ENCODE data around the gene SEMA7A. TPM values are rescaled to one million over a fixed set of nuclear protein-coding genes. Genes with fewer than 3 reads are reported as not detected.

The SEMA7A gene
- total and polyA plus RNA-seq, 11 donors, result 0.53 to 7.5 (median 1.8) TPM

DNA sequence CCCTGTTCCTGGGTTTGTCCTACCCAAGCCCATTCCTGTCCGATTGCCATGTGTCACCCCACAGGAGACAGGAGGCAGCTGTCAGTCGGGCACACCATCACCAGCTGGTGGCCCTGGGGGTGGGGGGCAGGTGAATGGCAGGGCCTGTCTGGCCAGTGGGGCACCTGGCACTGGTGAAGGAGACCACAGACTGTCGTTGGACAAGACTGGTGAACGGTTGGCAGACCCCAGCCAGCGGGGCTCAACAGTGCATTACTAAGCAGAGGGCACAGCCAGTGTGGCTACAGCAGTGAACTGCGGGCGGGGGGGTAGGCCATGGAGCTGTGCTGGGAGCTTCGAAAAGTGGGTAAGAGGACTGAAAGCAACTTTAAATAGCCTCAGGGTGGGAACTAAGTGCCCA is 2.1 kb downstream of the SEMA7A start:
- H3K9me3 ChIP-seq, result no peaks in the 10 kb centered on the region
- peaks cover 0 to 13% (median 4%) of the 10 kb centered on the region in 9 donors for H3K27me3 ChIP-seq
- 82 to 89% (median 86%) methylated on average over 8 of the region's 8 CpGs for WGBS, 4 donors
- H3K4me3 ChIP-seq, result no peak overlapping the region
- H3K36me3 ChIP-seq, result no peaks in the 10 kb centered on the region
- DNase-seq (no peak), ATAC-seq (no peak)
- H3K4me1 ChIP-seq, result peaks cover 0 to 45% (median 15%) of the 10 kb centered on the region in 12 donors
- no peak overlapping the region for H3K27ac ChIP-seq
- intact Hi-C loops (cut with DNase I), result no loop called here
- TF ChIP-seq POLR2A (IDR thresholded peaks at IDR 0.05), result no peak
- TF ChIP-seq, protein P1, sequence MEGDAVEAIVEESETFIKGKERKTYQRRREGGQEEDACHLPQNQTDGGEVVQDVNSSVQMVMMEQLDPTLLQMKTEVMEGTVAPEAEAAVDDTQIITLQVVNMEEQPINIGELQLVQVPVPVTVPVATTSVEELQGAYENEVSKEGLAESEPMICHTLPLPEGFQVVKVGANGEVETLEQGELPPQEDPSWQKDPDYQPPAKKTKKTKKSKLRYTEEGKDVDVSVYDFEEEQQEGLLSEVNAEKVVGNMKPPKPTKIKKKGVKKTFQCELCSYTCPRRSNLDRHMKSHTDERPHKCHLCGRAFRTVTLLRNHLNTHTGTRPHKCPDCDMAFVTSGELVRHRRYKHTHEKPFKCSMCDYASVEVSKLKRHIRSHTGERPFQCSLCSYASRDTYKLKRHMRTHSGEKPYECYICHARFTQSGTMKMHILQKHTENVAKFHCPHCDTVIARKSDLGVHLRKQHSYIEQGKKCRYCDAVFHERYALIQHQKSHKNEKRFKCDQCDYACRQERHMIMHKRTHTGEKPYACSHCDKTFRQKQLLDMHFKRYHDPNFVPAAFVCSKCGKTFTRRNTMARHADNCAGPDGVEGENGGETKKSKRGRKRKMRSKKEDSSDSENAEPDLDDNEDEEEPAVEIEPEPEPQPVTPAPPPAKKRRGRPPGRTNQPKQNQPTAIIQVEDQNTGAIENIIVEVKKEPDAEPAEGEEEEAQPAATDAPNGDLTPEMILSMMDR (IDR thresholded peaks at IDR 0.05), result no peak

DNA sequence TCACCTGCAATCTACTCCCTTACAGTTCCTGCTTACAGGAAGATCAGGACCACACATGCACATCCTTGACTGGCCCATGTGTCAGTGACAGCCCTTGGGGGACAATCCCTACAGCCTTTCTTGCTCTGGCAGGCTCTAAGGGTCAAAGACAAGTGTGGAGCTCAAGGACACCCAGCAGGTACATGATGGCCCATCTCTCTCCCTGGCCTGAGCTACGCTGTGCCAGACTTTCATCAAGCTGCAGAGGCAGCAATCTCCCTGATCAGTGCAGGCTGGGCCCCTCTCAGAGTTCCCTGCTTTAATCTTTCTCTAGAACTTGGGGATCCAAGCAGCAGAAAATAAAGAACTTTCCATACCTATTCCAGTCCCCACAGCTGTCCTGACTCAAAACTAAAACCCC is 2.6 kb downstream of the SEMA7A start:
- whole genome bisulfite sequencing, 4 donors, result 90 to 94% (median 92%) methylated on average over 1 of the region's 1 CpG
- peaks cover 0 to 13% (median 4%) of the 10 kb centered on the region in 9 donors for H3K27me3 ChIP-seq
- DNase-seq, result peak in 1 of 5 donors; percentile 1
- TF ChIP-seq, protein P1 (IDR thresholded peaks at IDR 0.05), result no peak
- TF ChIP-seq POLR2A (IDR thresholded peaks at IDR 0.05), result no peak
- no peak for ATAC-seq
- H3K27ac ChIP-seq, result no peak overlapping the region
- intact Hi-C loops (cut with DNase I), result no loop called here
- no peaks in the 10 kb centered on the region for H3K36me3 ChIP-seq
- no peak overlapping the region for H3K4me3 ChIP-seq
- H3K9me3 ChIP-seq, result no peaks in the 10 kb centered on the region
- H3K4me1 ChIP-seq, result peaks cover 0 to 45% (median 15%) of the 10 kb centered on the region in 12 donors

DNA sequence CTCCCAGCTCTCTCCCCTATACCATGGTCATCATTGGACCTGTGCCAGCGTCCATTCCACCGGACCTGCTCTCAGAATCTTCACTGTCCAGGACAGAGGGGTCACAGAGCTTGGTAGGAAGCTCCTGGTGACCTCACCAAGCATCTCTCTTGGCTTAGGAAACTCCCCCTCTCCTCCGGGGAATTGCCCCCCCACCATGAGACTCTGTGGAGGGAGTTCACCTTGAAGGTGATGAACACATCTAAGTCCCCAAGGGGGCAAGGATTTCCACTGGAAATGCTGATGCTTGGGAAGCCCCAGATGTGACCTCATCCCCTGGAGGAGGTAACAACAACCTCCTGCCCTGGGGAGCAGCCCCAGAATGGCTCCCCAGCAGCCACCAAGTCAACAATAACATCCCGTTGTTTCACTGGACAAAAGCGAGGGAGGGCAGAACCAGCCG is 3.2 kb downstream of the SEMA7A start:
- WGBS, 4 donors, result 60 to 69% (median 64%) methylated on average over 6 of the region's 6 CpGs
- H3K27me3 ChIP-seq, result peaks cover 0 to 13% (median 4%) of the 10 kb centered on the region in 9 donors
- H3K27ac ChIP-seq, result no peak overlapping the region
- no peaks in the 10 kb centered on the region for H3K36me3 ChIP-seq
- DNase-seq (peak in 1 of 5 donors; percentile 39), ATAC-seq (no peak)
- no peak overlapping the region for H3K4me3 ChIP-seq
- H3K9me3 ChIP-seq, result no peaks in the 10 kb centered on the region
- peaks cover 0 to 45% (median 15%) of the 10 kb centered on the region in 12 donors for H3K4me1 ChIP-seq
- TF ChIP-seq, protein P1 (IDR thresholded peaks at IDR 0.05), result no peak
- intact Hi-C loops (cut with DNase I), result no loop called here

DNA sequence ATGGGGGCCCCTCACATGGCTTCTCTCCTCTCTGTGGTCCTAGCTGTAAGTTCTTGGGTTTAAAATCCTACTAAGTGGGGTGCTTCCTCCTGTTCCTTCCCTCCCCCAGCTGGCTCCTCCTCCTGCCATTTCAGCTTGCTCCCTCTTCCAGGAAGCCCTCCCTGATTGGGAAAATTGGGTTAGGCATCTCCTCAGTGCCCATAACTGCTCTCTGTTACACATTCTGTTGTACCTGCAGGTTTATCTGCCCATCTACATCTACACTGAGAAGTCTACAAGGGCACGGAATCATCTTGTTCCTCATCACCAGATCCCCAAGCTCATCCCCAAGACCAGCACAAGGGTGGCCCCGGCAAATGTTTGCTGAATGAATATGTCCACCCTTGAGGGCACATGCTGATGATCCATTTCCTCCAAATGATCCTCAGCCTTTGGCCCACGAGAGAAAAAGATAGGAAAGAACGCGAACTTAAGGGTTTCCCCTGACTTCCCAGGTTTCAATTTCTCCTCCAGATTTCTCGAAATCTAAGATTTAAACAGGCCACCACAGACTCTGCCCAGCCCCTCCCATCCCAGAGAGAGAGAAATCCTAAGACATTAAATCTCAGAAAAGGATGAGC is 3.9 kb downstream of the SEMA7A start:
- Histone ChIP-seq H3K36me3 (no peaks in the 10 kb centered on the region), H3K27me3 (peaks cover 0 to 13% (median 4%) of the 10 kb centered on the region in 9 donors), H3K9me3 (no peaks in the 10 kb centered on the region), H3K4me3 (no peak overlapping the region), H3K27ac (no peak overlapping the region), H3K4me1 (peaks cover 0 to 45% (median 15%) of the 10 kb centered on the region in 12 donors)
- peak in 1 of 5 donors; percentile 1 for DNase-seq
- ATAC-seq, result no peak
- 84 to 90% (median 88%) methylated on average over 6 of the region's 6 CpGs for WGBS, 4 donors
- TF ChIP-seq POLR2A (IDR thresholded peaks at IDR 0.05), result no peak
- TF ChIP-seq, protein P1 (IDR thresholded peaks at IDR 0.05), result no peak
- intact Hi-C loops (cut with DNase I), result no loop called here
